Upper lobe of right lung (tissue), 1 donor: ENCODE measurements around the gene NR5A2. TPM values are rescaled to one million over a fixed set of nuclear protein-coding genes. Genes with fewer than 3 reads are reported as not detected.

ENCODE experiments used
- ATAC-seq: fragments of 200-7000 bp; cut with Tn5 transposase; one replicate; pipeline ENCODE4 v1.9.1; 2020; ENCODE audit warnings: mild to moderate bottlenecking, moderate library complexity
- DNase-seq: peaks from one replicate; pipeline ENCODE4 v3.0.0-alpha.2; 2020
- H3K27ac ChIP-seq: fragments of 200-600 bp; one replicate; pipeline ENCODE4 v1.8.0; 2022
- H3K27me3 ChIP-seq: fragments of 200-600 bp; one replicate; pipeline ENCODE4 v1.8.0; 2022; ENCODE audit warnings: mild to moderate bottlenecking
- H3K36me3 ChIP-seq: fragments of 200-600 bp; one replicate; pipeline ENCODE4 v1.8.0; 2022
- H3K4me1 ChIP-seq: fragments of 200-600 bp; one replicate; pipeline ENCODE4 v1.8.0; 2022
- H3K4me3 ChIP-seq: fragments of 200-600 bp; one replicate; pipeline ENCODE4 v1.8.0; 2022; ENCODE audit warnings: mild to moderate bottlenecking
- H3K9me3 ChIP-seq: fragments of 200-600 bp; one replicate; pipeline ENCODE4 v1.8.0; 2022
- CTCF ChIP-seq: fragments of 200-600 bp; IDR thresholded peaks from one replicate; pipeline ENCODE4 v1.8.0; 2022; ENCODE audit warnings: antibody characterized with exemption
- intact Hi-C: fragments of 100-400 bp; cut with DNase I; formaldehyde crosslinking; loops from one replicate; pipeline ENCODE4 v1.11.0; 2022
- total RNA-seq: library from RNA; stranded (reverse); fragmentation: NEBNext Ultra II Directional; extraction: Animal tissue kit (Norgen Biotek cat#: 25700); gene quantifications from one replicate; pipeline ENCODE4 v1.2.1, GENCODE V29; 2021
- donor health status: DM: no; HTN: yes; CAD: no; lungs with severe emphysema.

The NR5A2 gene
- total RNA-seq, 1 donor from 2014 or later, result 8.1 TPM

GRCh38 chr1:200136384-200136783, 108.9 kb downstream of the NR5A2 start:
- H3K27me3 ChIP-seq, result no peaks in the 10 kb centered on the region
- no peak for TF ChIP-seq CTCF
- H3K4me1 ChIP-seq, result peaks cover 3% of the 10 kb centered on the region
- no peaks in the 10 kb centered on the region for H3K36me3 ChIP-seq
- no peak for ATAC-seq
- no peak overlapping the region for H3K27ac ChIP-seq
- no peak for DNase-seq
- H3K9me3 ChIP-seq, result no peaks in the 10 kb centered on the region
- H3K4me3 ChIP-seq, result no peak overlapping the region
- intact Hi-C loops, result no loop called here

- intact Hi-C loops, result no loop called here
- no peaks in the 10 kb centered on the region for H3K36me3 ChIP-seq
- TF ChIP-seq CTCF, result peak; percentile 68
- H3K4me3 ChIP-seq, result no peak overlapping the region
- H3K9me3 ChIP-seq, result no peaks in the 10 kb centered on the region
- peak; percentile 94 for ATAC-seq
- H3K27ac ChIP-seq, result no peak overlapping the region
- no peaks in the 10 kb centered on the region for H3K27me3 ChIP-seq
- H3K4me1 ChIP-seq, result no peaks in the 10 kb centered on the region
- DNase-seq, result no peak
Observed at GRCh38 chr1:200139661-200140250, 112.2 kb downstream of the NR5A2 start.

GRCh38 chr1:200143347-200143746, 115.8 kb downstream of the NR5A2 start:
- ATAC-seq, result no peak
- DNase-seq, result no peak
- Histone ChIP-seq H3K4me3 (no peak overlapping the region), H3K27ac (no peak overlapping the region), H3K27me3 (no peaks in the 10 kb centered on the region), H3K9me3 (no peaks in the 10 kb centered on the region), H3K36me3 (no peaks in the 10 kb centered on the region), H3K4me1 (no peaks in the 10 kb centered on the region)
- intact Hi-C loops, result no loop called here
- TF ChIP-seq CTCF, result no peak

GRCh38 chr1:200146100-200146499, 118.6 kb downstream of the NR5A2 start:
- Histone ChIP-seq H3K4me1 (no peaks in the 10 kb centered on the region), H3K9me3 (no peaks in the 10 kb centered on the region), H3K27me3 (no peaks in the 10 kb centered on the region), H3K4me3 (no peak overlapping the region), H3K27ac (no peak overlapping the region), H3K36me3 (no peaks in the 10 kb centered on the region)
- DNase-seq (no peak), ATAC-seq (no peak)
- intact Hi-C loops, result no loop called here
- no peak for TF ChIP-seq CTCF

- no peak for ATAC-seq
- Histone ChIP-seq H3K4me3 (no peak overlapping the region), H3K4me1 (no peaks in the 10 kb centered on the region), H3K27me3 (no peaks in the 10 kb centered on the region), H3K9me3 (no peaks in the 10 kb centered on the region), H3K27ac (no peak overlapping the region), H3K36me3 (no peaks in the 10 kb centered on the region)
- intact Hi-C loops, result no loop called here
- no peak for DNase-seq
- TF ChIP-seq CTCF, result no peak
Observed at GRCh38 chr1:200147094-200147493, 119.6 kb downstream of the NR5A2 start.

GRCh38 chr1:200147742-200148141, 120.2 kb downstream of the NR5A2 start:
- no peak for TF ChIP-seq CTCF
- ATAC-seq, result no peak
- DNase-seq, result no peak

More at GRCh38 chr1:200147742-200148141, 120.2 kb downstream of the NR5A2 start:
- H3K4me3 ChIP-seq, result no peak overlapping the region
- intact Hi-C loops, result no loop called here
- peaks cover 4% of the 10 kb centered on the region for H3K4me1 ChIP-seq
- H3K27ac ChIP-seq, result no peak overlapping the region
- no peaks in the 10 kb centered on the region for H3K9me3 ChIP-seq
- no peaks in the 10 kb centered on the region for H3K36me3 ChIP-seq
- no peaks in the 10 kb centered on the region for H3K27me3 ChIP-seq
